ENCODE data around the gene RPS16. TPM values are rescaled to one million over a fixed set of nuclear protein-coding genes. Genes with fewer than 3 reads are reported as not detected.

The RPS16 gene
- total RNA-seq, 1 donor from 2014 or later = 1,065 TPM

DNA sequence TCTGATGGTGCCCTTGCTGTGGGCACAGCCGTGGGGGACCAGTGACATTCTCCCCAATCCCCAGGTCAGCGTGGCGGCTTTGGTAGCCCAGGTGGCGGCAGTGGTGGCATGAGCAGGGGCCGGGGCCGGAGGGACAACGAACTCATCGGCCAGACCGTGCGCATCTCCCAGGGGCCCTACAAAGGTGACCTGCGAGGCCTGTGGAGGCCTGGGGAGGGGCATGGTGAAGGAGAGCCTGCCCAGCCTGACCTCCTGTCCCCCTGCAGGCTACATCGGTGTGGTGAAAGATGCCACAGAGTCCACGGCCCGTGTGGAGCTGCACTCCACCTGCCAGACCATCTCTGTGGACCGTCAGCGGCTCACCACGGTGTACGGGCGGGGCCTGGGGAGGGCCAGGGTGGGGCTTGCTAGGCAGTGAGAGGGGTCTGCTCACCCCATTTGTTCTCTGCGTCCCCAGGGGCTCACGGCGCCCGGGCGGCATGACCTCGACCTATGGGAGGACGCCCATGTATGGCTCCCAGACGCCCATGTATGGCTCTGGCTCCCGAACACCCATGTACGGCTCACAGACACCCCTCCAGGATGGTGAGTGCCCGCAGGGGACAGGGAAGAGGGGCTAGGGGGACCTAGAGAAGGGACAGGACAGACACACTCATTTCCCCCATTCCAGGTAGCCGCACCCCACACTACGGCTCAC lies 37.1 kb upstream of the RPS16 start:
- H3K4me1 Mint-ChIP-seq (ENCODE audit: low read depth) = no peaks in the 10 kb centered on the region
- H3K27ac Mint-ChIP-seq (ENCODE audit: unreplicated experiment) = no peak overlapping the region
- H3K9me3 Mint-ChIP-seq (ENCODE audit: low read depth) = no peaks in the 10 kb centered on the region
- TF ChIP-seq, protein P1, sequence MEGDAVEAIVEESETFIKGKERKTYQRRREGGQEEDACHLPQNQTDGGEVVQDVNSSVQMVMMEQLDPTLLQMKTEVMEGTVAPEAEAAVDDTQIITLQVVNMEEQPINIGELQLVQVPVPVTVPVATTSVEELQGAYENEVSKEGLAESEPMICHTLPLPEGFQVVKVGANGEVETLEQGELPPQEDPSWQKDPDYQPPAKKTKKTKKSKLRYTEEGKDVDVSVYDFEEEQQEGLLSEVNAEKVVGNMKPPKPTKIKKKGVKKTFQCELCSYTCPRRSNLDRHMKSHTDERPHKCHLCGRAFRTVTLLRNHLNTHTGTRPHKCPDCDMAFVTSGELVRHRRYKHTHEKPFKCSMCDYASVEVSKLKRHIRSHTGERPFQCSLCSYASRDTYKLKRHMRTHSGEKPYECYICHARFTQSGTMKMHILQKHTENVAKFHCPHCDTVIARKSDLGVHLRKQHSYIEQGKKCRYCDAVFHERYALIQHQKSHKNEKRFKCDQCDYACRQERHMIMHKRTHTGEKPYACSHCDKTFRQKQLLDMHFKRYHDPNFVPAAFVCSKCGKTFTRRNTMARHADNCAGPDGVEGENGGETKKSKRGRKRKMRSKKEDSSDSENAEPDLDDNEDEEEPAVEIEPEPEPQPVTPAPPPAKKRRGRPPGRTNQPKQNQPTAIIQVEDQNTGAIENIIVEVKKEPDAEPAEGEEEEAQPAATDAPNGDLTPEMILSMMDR (IDR thresholded peaks at IDR 0.05) = no peak
- H3K4me3 Mint-ChIP-seq (ENCODE audit: unreplicated experiment) = no peak overlapping the region
- DNase-seq (ENCODE audit: low spot score) = no peak
- no peaks in the 10 kb centered on the region for H3K27me3 Mint-ChIP-seq (ENCODE audit: low read depth)
- H3K36me3 Mint-ChIP-seq (ENCODE audit: low read depth) = peaks cover 44% of the 10 kb centered on the region

DNA sequence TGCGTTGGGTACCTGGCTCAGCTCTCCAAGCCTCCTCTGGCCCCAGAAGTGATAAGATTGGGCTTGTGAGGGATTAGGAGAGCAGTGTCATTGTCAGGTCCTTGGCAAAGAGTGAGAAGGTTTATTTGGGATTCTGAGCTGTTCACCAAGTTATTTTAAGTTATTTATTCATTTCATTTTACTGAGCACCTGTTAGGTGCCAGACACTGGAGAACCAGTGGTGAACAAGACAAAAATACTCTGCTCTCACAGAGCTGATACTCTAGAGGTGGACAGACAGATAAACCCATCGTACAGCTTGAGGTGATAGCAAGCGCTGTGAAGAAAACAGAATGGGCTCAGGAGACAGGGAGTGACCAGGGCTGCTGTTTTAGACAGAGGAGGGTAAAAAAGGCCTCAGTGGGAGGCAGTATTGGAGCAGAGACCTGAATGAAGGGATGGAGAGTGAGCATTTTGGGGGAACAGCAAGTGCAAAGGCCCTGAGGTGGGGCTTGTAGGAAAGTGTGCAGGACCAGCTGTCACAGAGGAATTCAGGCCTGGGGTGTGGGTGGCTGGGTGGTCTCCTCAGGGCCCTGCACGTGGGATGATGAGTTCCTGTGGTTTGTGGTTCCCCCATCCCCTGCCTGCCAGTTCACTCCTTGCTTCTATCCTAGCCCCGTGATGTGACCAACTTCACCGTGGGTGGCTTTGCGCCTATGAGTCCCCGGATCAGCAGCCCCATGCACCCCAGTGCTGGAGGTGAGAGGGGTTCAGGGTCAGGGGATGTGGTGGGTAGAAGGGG lies 36.2 kb upstream of the RPS16 start:
- TF ChIP-seq, protein P1 (IDR thresholded peaks at IDR 0.05) = no peak
- peaks cover 47% of the 10 kb centered on the region for H3K36me3 Mint-ChIP-seq (ENCODE audit: low read depth)
- H3K4me3 Mint-ChIP-seq (ENCODE audit: unreplicated experiment) = no peak overlapping the region
- H3K9me3 Mint-ChIP-seq (ENCODE audit: low read depth) = no peaks in the 10 kb centered on the region
- no peaks in the 10 kb centered on the region for H3K4me1 Mint-ChIP-seq (ENCODE audit: low read depth)
- H3K27me3 Mint-ChIP-seq (ENCODE audit: low read depth) = no peaks in the 10 kb centered on the region
- no peak for DNase-seq (ENCODE audit: low spot score)
- H3K27ac Mint-ChIP-seq (ENCODE audit: unreplicated experiment) = peak overlapping the region; percentile 63

DNA sequence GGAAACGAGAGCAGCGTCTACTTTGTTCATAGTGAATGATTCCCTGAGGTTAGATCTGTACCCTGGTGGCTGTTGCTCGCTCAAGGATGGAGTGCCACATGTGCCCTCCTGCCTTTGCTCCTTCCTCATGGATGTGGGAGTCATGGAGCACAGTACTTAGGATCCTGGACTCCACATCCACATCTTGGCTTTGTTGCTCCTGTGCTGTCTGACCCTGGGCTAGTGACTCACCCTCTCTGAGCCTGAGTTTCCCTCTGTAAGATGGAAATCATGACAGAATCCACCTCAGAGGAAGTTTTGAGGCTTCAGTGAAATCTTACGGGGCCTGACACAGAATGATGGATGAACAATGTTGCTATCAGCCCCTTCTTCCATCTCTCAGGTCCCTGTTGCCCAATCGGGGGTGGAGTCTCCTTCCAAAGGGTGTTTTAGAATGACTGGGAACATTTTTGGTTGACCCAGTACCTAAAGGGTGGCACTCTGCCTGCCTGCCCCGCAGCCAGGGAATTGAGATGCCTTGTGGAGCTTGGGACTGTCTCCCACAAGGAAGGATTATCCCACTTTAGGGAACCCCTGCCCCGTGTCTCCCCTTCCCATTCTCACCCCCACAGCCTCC lies 35.1 kb upstream of the RPS16 start:
- no peak overlapping the region for H3K4me3 Mint-ChIP-seq (ENCODE audit: unreplicated experiment)
- H3K4me1 Mint-ChIP-seq (ENCODE audit: low read depth) = no peaks in the 10 kb centered on the region
- no peaks in the 10 kb centered on the region for H3K27me3 Mint-ChIP-seq (ENCODE audit: low read depth)
- DNase-seq (ENCODE audit: low spot score) = no peak
- H3K36me3 Mint-ChIP-seq (ENCODE audit: low read depth) = peaks cover 48% of the 10 kb centered on the region
- TF ChIP-seq, protein P1 (IDR thresholded peaks at IDR 0.05) = no peak
- no peaks in the 10 kb centered on the region for H3K9me3 Mint-ChIP-seq (ENCODE audit: low read depth)
- no peak overlapping the region for H3K27ac Mint-ChIP-seq (ENCODE audit: unreplicated experiment)

DNA sequence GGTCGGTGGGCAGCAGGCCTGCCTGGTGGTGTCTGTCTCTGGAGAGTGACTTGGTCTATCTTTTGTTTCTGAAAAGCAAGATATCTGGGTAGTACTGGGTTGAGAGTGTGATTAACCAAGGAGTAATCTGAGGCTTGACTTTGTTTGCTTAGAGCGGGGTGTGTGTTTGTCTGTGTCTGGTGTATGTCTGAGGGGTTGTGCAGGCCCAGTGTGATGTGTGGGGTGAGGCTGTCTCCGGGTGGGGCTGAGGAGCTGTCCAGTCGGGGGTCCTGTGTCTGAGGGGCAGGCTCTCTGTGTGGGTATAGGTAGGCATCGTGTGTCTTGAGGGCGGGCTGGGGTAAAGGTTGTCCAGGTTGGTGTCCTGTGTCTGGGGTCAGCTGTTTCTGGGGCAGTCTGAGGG lies 33.8 kb upstream of the RPS16 start:
- TF ChIP-seq, protein P1 (IDR thresholded peaks at IDR 0.05) = no peak
- Mint-ChIP-seq H3K36me3 (ENCODE audit: low read depth) (peaks cover 49% of the 10 kb centered on the region), H3K4me1 (ENCODE audit: low read depth) (no peaks in the 10 kb centered on the region), H3K9me3 (ENCODE audit: low read depth) (no peaks in the 10 kb centered on the region), H3K27me3 (ENCODE audit: low read depth) (no peaks in the 10 kb centered on the region), H3K4me3 (ENCODE audit: unreplicated experiment) (no peak overlapping the region), H3K27ac (ENCODE audit: unreplicated experiment) (no peak overlapping the region)
- DNase-seq (ENCODE audit: low spot score) = no peak

DNA sequence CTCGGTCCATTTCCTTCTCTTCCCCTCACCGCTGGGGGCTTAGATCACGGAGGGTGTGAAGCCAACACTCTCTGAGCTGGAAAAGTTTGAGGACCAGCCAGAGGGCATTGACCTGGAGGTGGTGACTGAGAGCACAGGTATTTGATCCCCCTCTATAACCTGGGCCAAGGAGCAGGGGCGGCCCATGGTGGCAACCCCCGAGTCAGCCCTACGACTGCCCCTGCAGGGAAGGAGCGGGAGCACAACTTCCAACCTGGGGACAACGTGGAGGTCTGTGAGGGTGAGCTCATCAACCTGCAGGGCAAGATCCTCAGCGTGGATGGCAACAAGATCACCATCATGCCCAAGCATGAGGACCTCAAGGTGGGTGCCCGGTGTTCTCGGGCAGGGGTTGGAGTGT lies 33.3 kb upstream of the RPS16 start:
- no peak overlapping the region for H3K27ac Mint-ChIP-seq (ENCODE audit: unreplicated experiment)
- TF ChIP-seq, protein P1 (IDR thresholded peaks at IDR 0.05) = no peak
- H3K4me3 Mint-ChIP-seq (ENCODE audit: unreplicated experiment) = no peak overlapping the region
- no peaks in the 10 kb centered on the region for H3K9me3 Mint-ChIP-seq (ENCODE audit: low read depth)
- DNase-seq (ENCODE audit: low spot score) = no peak
- no peaks in the 10 kb centered on the region for H3K4me1 Mint-ChIP-seq (ENCODE audit: low read depth)
- H3K27me3 Mint-ChIP-seq (ENCODE audit: low read depth) = no peaks in the 10 kb centered on the region
- peaks cover 49% of the 10 kb centered on the region for H3K36me3 Mint-ChIP-seq (ENCODE audit: low read depth)

Data from chondrocyte (in vitro differentiated cells).